ENCODE data around the gene CDH4. TPM values are rescaled to one million over a fixed set of nuclear protein-coding genes. Genes with fewer than 3 reads are reported as not detected.

Gene CDH4
- total RNA-seq, 1 donor from 2014 or later: 8.3 TPM

GRCh38 chr20:61238813-61239212, 13.2 kb upstream of the CDH4 start:
- H3K4me1 Mint-ChIP-seq (ENCODE audit: unreplicated experiment): no peaks in the 10 kb centered on the region
- H3K27me3 Mint-ChIP-seq: peaks cover 58% of the 10 kb centered on the region
- no peak overlapping the region for H3K4me3 Mint-ChIP-seq
- no peak overlapping the region for H3K27ac Mint-ChIP-seq
- DNase-seq (ENCODE audit: extremely low spot score, unreplicated experiment): no peak
- TF ChIP-seq CTCF (conservative IDR thresholded peaks at IDR 0.05): no peak
- no peaks in the 10 kb centered on the region for H3K36me3 Mint-ChIP-seq
- no peaks in the 10 kb centered on the region for H3K9me3 Mint-ChIP-seq

GRCh38 chr20:61240814-61241213, 11.2 kb upstream of the CDH4 start:
- no peaks in the 10 kb centered on the region for H3K4me1 Mint-ChIP-seq (ENCODE audit: unreplicated experiment)
- no peak for DNase-seq (ENCODE audit: extremely low spot score, unreplicated experiment)
- peaks cover 68% of the 10 kb centered on the region for H3K27me3 Mint-ChIP-seq
- H3K4me3 Mint-ChIP-seq: no peak overlapping the region
- no peak for TF ChIP-seq CTCF (conservative IDR thresholded peaks at IDR 0.05)
- no peaks in the 10 kb centered on the region for H3K36me3 Mint-ChIP-seq
- no peaks in the 10 kb centered on the region for H3K9me3 Mint-ChIP-seq
- no peak overlapping the region for H3K27ac Mint-ChIP-seq

- Mint-ChIP-seq H3K4me3 (no peak overlapping the region), H3K4me1 (ENCODE audit: unreplicated experiment) (no peaks in the 10 kb centered on the region), H3K36me3 (no peaks in the 10 kb centered on the region), H3K27me3 (peaks cover 72% of the 10 kb centered on the region), H3K9me3 (no peaks in the 10 kb centered on the region), H3K27ac (no peak overlapping the region)
- TF ChIP-seq CTCF (conservative IDR thresholded peaks at IDR 0.05): no peak
- DNase-seq (ENCODE audit: extremely low spot score, unreplicated experiment): no peak
Observed at GRCh38 chr20:61244213-61244612, 7.8 kb upstream of the CDH4 start.

GRCh38 chr20:61246269-61246668, 5.8 kb upstream of the CDH4 start:
- H3K27me3 Mint-ChIP-seq: peaks cover 80% of the 10 kb centered on the region
- no peak for DNase-seq (ENCODE audit: extremely low spot score, unreplicated experiment)
- no peak for TF ChIP-seq CTCF (conservative IDR thresholded peaks at IDR 0.05)

GRCh38 chr20:61249626-61250025, 2.4 kb upstream of the CDH4 start:
- peaks cover 7% of the 10 kb centered on the region for H3K4me1 Mint-ChIP-seq (ENCODE audit: unreplicated experiment)
- no peak for TF ChIP-seq CTCF (conservative IDR thresholded peaks at IDR 0.05)
- DNase-seq (ENCODE audit: extremely low spot score, unreplicated experiment): no peak
- H3K27ac Mint-ChIP-seq: no peak overlapping the region
- H3K9me3 Mint-ChIP-seq: no peaks in the 10 kb centered on the region
- no peaks in the 10 kb centered on the region for H3K36me3 Mint-ChIP-seq
- H3K4me3 Mint-ChIP-seq: no peak overlapping the region
- peaks cover 75% of the 10 kb centered on the region for H3K27me3 Mint-ChIP-seq

More at GRCh38 chr20:61246269-61246668, 5.8 kb upstream of the CDH4 start:
- Mint-ChIP-seq H3K36me3 (no peaks in the 10 kb centered on the region), H3K9me3 (no peaks in the 10 kb centered on the region), H3K4me3 (no peak overlapping the region), H3K4me1 (ENCODE audit: unreplicated experiment) (no peaks in the 10 kb centered on the region), H3K27ac (no peak overlapping the region)
